C4-2B (cell line): ENCODE data around the gene FOXI1.
"Not testable (repeated sequence)": the region's sequence is repeated elsewhere in the genome, so short reads cannot be mapped to it uniquely, and the experiment has no call there.

Experiments used
- CTCF ChIP-seq: fragments of 450-650 bp; conservative IDR thresholded peaks from 2 replicates; pipeline ENCODE4 v1.5.1; 2017; ENCODE audit warnings: mild to moderate bottlenecking
- ZFX ChIP-seq: fragments of 450-650 bp; IDR thresholded peaks from 2 replicates; pipeline ENCODE4 v1.6.1; 2017

GRCh38 chr5:170141196-170141595 lies 35.5 kb downstream of the FOXI1 start:
- TF ChIP-seq CTCF, ZFX: not testable (repeated sequence)
